ENCODE data around the gene NCOA5.

NCOA5 gene

DNA sequence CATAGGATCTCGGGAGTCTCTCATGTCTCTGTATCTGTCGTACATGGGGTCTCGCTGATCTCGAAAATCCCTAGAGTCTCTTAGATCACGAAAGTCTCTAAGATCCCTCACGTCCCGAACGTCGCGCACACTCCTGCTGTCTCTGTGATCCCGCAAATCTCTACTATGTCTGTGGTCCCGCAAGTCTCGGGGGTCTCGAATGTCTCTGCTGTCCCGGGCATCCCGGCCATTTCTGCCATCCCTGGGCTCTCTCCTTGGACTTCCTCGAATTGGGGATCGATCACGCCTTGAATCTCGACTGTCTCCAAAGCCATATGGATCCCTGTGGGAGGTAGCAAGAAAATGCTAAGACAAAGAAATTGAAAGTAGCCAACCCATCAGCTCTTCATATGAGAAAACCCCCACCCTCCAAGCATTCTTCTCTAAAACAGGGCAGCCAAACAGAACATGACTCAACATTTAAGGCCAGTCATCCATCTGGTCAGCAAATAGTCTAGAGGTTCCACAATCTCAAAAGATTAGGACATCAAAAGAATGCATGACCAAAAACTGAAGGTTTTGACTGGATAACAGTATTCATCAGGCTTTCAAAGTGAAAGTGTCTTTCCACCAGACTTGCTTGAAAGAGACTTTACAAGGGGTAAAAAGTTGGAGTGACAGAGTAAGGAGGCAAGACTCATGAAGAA is 19.4 kb downstream of the NCOA5 start:
- no peak overlapping the region for H3K4me3 ChIP-seq (ENCODE audit: low read length)
- TF ChIP-seq ZNF274 (IDR thresholded peaks at IDR 0.05; ENCODE audit: low read depth, low read length), result no peak

GRCh38 chr20:46065691-46066090 is 24.1 kb downstream of the NCOA5 start:
- no peak overlapping the region for H3K4me3 ChIP-seq (ENCODE audit: low read length)
- TF ChIP-seq ZNF274 (IDR thresholded peaks at IDR 0.05; ENCODE audit: low read depth, low read length), result no peak

- no peak overlapping the region for H3K4me3 ChIP-seq (ENCODE audit: low read length)
- no peak for TF ChIP-seq ZNF274 (IDR thresholded peaks at IDR 0.05; ENCODE audit: low read depth, low read length)
Observed at GRCh38 chr20:46065006-46065405, 24.8 kb downstream of the NCOA5 start.

- no peak for TF ChIP-seq ZNF274 (IDR thresholded peaks at IDR 0.05; ENCODE audit: low read depth, low read length)
- H3K4me3 ChIP-seq (ENCODE audit: low read length), result no peak overlapping the region
Observed at GRCh38 chr20:46063652-46064054, 26.1 kb downstream of the NCOA5 start.

- TF ChIP-seq ZNF274 (IDR thresholded peaks at IDR 0.05; ENCODE audit: low read depth, low read length), result no peak
- H3K4me3 ChIP-seq (ENCODE audit: low read length), result no peak overlapping the region
Observed at GRCh38 chr20:46063151-46063550, 26.6 kb downstream of the NCOA5 start.

DNA sequence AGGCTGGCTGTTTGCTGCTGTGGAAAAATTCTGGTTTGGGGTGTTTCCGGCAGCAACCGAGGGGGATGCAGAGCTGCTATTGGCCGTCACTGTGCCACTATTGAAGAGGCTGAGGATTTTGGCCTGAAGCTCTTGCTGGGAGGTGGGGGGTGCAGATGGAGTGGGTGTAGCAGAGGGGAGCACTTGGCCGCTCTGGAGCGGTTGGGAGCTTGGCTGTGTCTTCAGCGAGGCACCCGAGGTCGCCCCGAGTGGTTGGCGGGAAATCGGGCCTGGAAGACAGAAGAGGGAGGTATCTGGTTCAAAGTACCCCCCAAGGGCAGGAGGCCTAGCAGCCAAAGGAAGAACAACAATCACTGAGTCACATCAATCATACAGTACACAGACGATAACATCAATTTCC is 27.1 kb downstream of the NCOA5 start:
- no peak overlapping the region for H3K4me3 ChIP-seq (ENCODE audit: low read length)
- TF ChIP-seq ZNF274 (IDR thresholded peaks at IDR 0.05; ENCODE audit: low read depth, low read length), result no peak

DNA sequence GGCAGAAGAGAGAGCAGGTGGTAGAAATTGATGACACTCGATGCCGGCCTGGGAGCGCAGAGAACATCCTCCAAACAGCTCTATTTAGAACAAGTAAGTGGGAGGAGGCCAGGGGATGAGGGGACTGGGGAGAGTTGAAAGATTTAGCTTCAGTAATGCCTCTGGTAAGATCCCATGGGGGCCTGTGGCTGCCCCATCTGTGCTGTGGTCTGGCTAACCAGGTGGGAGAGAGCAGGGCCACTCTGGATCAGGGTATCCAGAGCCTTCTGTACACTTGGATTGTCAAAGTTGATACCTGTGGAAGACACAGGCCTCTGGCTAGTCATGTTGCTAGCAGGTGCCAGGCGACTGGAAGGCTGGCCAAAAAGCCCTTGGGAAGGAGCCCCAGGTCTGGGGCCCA is 27.6 kb downstream of the NCOA5 start:
- H3K4me3 ChIP-seq (ENCODE audit: low read length), result no peak overlapping the region
- no peak for TF ChIP-seq ZNF274 (IDR thresholded peaks at IDR 0.05; ENCODE audit: low read depth, low read length)

DNA sequence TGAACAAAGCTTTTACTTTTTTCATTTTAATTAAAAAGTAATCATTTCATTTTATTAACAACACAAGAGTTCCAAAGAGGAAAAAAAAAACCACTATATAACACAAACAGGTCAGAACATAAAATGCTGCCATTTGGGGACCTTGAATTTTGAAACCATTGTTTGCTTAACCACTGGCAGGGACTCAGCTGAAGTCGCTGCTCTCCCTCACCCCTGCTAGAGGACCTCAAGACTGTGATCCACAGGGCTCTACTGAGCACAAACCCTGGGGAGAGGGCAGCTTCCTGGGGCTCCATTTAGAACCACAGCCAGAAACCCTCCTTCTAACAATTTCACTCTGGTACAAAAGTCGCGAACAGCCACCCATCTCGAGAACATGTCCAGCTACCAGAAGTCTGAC is 28.8 kb downstream of the NCOA5 start:
- no peak overlapping the region for H3K4me3 ChIP-seq (ENCODE audit: low read length)
- no peak for TF ChIP-seq ZNF274 (IDR thresholded peaks at IDR 0.05; ENCODE audit: low read depth, low read length)

DNA sequence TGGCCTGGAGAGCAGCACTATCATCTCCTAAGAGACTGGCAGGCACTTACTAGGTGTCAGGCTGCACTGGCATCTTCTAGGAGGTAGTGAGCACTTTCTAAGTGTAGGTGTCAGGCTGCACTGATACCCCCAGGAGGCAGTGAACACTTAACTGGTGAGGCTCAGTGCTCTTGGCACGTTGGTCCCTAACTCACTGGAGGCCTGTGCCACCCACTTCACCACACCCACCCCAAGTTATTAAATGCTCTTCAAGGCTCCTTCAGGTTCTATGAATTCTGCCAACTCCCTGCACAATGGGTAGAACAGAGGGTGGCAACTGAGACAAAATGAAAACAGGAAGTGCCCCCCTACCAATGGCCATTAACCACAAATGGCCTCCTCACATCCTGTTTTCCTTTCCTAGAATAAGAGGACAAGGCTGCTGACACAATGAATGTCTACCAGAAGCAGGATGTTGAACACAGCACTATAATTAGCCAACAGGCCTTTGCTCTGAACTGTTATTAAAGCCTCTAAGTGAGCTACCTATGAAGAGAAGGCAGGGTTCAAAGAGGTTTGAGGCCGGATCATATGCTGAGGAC is 29.4 kb downstream of the NCOA5 start:
- no peak for TF ChIP-seq ZNF274 (IDR thresholded peaks at IDR 0.05; ENCODE audit: low read depth, low read length)
- H3K4me3 ChIP-seq (ENCODE audit: low read length), result no peak overlapping the region

- H3K4me3 ChIP-seq (ENCODE audit: low read length), result no peak overlapping the region
Observed at GRCh38 chr20:46058599-46059281, 31.0 kb downstream of the NCOA5 start.

DNA sequence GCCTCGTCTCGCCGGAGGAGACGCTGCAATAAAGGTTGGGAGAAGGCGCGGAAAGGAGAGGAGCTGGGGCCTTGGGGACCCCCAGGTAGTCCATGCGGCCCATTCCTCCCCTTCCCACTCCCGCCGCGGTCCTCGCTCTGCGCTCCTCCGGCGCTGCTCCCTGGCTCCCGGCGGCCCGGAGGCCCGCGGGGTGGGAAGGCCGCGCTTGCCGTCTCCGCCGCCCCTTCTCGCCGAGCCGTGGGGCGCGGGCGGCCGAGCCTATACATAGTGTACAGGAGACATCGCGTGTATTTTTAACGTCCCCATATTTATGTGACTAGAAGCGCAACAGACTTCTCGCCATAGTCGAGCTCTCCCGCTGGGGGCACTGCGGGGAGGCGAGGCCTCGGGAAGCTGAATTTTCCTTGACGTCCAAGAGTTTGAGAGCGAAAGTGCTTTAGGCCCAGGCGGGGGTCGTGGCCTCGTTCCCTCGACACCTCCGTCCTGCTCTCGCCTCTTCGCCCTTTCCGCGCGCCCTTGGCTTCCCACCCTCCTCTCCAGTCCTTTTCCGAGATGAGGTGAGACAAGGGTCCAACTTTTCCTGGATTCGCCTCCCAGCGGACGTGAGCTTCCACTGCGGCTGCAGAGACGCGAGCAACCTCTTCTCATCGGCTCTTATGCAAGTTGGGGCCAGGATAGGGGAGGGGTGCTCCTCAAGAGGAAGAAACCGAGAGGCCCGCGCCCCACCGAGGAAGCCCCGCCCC is 31.7 kb downstream of the NCOA5 start:
- TF ChIP-seq ZNF274 (IDR thresholded peaks at IDR 0.05; ENCODE audit: low read depth, low read length), result no peak
- no peak overlapping the region for H3K4me3 ChIP-seq (ENCODE audit: low read length)

More at GRCh38 chr20:46058599-46059281, 31.0 kb downstream of the NCOA5 start:
- no peak for TF ChIP-seq ZNF274 (IDR thresholded peaks at IDR 0.05; ENCODE audit: low read depth, low read length)

GRCh38 chr20:46056970-46057855 is 32.5 kb downstream of the NCOA5 start:
- H3K4me3 ChIP-seq (ENCODE audit: low read length), result no peak overlapping the region
- no peak for TF ChIP-seq ZNF274 (IDR thresholded peaks at IDR 0.05; ENCODE audit: low read depth, low read length)

DNA sequence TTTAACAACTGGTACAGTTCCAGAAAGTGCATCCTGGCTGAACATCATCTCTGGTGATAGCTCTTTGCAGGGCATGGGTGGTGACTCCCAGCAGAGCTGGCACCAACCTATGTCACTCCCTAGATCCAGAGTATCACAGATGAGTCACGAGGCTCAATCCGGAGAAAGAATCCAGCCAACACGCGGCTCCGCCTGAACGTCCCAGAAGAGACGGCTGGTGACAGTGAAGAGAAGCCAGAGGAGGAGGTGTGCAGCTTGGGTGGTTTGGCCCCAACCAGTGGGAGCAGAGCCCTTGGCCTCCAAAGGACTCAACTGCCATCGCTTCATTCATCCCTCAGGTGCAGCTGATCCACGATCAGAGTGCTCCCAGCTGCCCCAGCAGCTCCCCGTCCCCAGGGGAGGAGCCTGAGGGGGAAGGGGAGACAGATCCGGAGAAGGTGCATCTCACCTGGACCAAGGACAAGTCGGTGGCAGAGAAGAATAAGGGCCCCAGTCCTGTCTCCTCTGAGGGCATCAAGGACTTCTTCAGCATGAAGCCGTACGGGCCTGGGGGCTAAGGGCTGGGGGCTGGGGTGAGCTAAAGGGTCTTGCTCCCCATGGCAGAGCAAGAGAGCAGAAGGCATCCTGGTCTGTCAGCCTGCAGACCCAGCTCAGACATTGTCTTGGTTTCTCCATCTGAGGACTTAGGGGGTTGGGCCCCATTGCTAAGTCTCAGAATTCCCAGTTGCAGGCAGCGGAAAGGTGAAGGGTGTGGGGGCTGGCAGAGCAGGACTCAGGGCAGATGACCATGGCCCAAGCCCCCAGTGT is 33.5 kb downstream of the NCOA5 start:
- no peak for TF ChIP-seq ZNF274 (IDR thresholded peaks at IDR 0.05; ENCODE audit: low read depth, low read length)

More for the DNA sequence above, 33.5 kb downstream of the NCOA5 start:
- no peak overlapping the region for H3K4me3 ChIP-seq (ENCODE audit: low read length)

All from GM08714 (cell line).